ENCODE data around the gene FGF11.

GRCh38 chr17:7462474-7463371 is 23.4 kb downstream of the FGF11 start:
- TF ChIP-seq, protein P1, sequence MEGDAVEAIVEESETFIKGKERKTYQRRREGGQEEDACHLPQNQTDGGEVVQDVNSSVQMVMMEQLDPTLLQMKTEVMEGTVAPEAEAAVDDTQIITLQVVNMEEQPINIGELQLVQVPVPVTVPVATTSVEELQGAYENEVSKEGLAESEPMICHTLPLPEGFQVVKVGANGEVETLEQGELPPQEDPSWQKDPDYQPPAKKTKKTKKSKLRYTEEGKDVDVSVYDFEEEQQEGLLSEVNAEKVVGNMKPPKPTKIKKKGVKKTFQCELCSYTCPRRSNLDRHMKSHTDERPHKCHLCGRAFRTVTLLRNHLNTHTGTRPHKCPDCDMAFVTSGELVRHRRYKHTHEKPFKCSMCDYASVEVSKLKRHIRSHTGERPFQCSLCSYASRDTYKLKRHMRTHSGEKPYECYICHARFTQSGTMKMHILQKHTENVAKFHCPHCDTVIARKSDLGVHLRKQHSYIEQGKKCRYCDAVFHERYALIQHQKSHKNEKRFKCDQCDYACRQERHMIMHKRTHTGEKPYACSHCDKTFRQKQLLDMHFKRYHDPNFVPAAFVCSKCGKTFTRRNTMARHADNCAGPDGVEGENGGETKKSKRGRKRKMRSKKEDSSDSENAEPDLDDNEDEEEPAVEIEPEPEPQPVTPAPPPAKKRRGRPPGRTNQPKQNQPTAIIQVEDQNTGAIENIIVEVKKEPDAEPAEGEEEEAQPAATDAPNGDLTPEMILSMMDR (conservative IDR thresholded peaks at IDR 0.05 in 1 of 2, IDR thresholded peaks at IDR 0.05 in 1 of 2; ENCODE audit: low read depth in 1 of 2, low read length in 2 of 2) = no peak
- TF ChIP-seq EZH2 (IDR thresholded peaks at IDR 0.05; ENCODE audit: low read length, missing control alignments) = no peak
